Stimulated activated CD8-positive, alpha-beta memory T cell treated with anti-CD3 and anti-CD28 coated beads, Interleukin-4, amount 100 ng/mL, for 1 hour (primary cell): ENCODE measurements around the gene HSD17B10.
"Not testable (repeated sequence)": the region's sequence is repeated elsewhere in the genome, so short reads cannot be mapped to it uniquely, and the experiment has no call there.

ENCODE experiments used
- DNase-seq, 2 donors: peaks; one replicate each; pipeline ENCODE4 v3.0.0-alpha.2; 2020; ENCODE audit warnings: low read depth in 2 of 2, low spot score in 1 of 2

The HSD17B10 gene

DNA sequence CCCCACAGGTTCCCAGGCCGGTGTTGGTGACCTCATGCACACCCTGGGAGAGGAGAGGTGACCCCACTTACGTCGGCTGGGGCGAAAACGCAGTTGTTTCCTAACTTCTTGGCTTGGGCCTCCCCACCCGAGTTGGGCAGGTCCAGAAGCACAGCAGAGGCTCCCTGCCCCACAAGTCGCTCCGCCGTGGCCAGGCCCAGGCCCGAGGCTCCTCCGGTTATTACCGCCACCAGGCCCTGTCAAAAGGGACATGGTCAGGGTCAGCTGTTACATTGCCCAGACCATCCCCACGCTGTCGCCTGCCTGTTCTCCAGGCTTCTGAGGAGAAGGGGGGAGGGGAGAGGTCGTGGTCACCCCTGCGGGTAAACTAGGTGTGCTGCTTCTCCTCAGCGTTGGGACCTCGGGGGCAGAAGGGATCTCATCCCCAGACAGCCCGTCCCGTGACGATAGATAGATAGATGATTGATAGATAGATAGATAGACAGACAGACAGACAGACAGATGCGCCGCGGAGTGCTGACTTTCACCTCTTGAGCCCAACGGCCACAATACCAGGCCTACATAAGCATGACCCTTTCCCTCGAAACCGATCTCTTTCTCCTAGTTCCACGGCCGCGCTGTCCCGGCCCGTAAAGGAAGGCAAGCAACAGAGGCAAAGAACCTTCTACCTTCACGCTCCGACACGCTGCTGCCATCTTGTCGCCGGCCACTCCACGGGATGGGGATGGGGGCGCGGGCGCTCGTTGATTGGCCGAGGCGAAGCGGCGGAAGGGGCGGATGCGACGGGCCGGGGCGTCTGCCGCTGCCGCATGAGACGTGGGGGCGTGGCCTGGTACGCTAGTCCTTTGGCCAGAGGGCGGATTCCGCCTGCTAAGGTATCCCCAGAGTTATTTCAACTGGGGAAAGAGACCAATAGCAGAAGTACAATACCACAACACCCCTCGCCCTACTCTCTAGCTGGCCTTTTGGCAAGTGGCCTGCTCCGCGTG, at the start of gene HSD17B10:
TSS of gene HSD17B10 (minus strand) at position 720 of the 989 bp plus-strand sequence. CDS start at position 695, 25 bp downstream.
- DNase-seq, result peak; percentile 66 to 68

GRCh38 chrX:53483416-53483815, 49.2 kb upstream of the HSD17B10 start:
- no peak for DNase-seq

- DNase-seq, result peak; percentile 5 to 10
These were observed 47.8 kb upstream of the HSD17B10 start for GRCh38 chrX:53481816-53482465.

- no peak for DNase-seq
These were observed 46.9 kb upstream of the HSD17B10 start for GRCh38 chrX:53481093-53481492.

GRCh38 chrX:53479301-53479700, 45.1 kb upstream of the HSD17B10 start:
- DNase-seq, result no peak

DNA sequence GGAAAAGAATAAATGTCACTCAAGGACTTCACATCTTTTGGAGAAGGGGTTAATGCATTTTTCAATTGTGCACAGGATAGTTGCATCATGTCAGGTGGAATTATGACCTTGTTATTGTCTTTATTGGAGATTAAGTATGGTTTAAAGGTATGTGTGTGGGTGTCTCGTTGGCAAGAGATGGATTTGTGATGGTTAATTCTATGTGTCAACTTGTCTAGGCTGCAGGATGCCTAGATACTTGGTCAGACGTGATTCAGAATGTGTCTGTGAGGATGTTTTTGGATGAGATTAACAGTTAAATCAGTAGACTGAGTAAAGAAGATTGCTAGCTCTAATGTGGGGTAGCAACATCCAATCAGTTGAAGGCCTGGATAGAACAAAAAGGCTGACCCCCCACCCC, 42.2 kb upstream of the HSD17B10 start:
- no peak for DNase-seq

DNA sequence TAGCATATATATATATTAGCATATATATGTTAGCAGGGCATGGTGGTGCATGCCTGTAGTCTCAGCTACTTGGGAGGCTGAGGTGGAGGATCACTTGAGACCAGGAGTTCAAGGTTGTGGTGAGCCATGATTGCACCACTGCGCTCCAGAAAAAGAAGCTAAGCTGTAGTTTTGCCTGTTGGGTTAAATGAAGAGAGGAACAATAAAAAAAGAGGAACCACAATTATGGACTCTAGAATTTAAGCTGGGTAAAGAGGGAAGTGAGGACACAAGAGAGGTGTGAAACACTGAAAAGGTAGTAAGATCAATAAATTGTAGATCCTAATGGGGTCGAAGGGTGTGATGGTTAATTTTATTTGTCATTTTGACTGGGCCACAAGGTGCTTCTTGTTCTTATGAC, 40.5 kb upstream of the HSD17B10 start:
- DNase-seq, result no peak

DNA sequence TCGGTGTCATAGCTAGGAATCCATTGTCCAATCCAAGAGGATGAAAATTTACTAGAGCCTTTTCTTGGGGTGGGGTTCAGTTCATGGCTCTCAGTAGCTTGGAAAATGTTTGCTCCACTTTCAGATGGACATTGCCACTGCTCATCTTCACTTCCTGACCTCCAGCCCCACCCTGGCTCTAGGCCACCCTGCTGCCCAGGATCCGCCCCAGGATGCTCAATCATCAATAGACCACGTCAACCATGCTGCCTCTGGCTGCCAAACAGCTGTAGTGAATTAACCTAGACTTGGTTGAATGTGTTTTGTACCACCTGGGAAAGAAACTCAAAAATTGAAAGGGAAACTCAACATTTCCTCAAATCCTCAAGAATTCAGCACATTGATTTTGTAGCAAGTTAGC, 37.2 kb upstream of the HSD17B10 start:
- DNase-seq, result no peak

- not testable (repeated sequence) for DNase-seq
These were observed 34.5 kb upstream of the HSD17B10 start for GRCh38 chrX:53468659-53469058.

- no peak for DNase-seq
These were observed 23.9 kb upstream of the HSD17B10 start for GRCh38 chrX:53458082-53458481.

DNA sequence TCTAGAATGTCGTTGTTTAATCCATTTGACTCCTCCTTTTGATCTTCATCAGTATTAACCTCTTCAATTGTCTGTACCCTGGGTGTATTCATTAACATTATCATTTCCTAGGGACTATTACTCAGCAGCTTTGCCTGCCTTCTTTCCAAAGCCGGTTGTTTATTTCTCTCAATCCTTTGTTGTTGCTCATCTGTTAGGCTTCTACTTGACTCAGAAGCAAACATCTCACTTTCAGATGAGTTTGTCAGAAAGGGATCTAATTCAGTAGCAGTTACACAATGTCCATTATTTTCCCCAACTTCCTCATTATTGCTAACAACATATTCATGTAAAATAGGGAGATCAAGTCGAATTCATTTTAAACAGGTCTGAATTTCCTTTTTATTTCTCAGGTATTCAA, 22.1 kb upstream of the HSD17B10 start:
- no peak for DNase-seq

GRCh38 chrX:53452812-53453211, 18.6 kb upstream of the HSD17B10 start:
- DNase-seq, result no peak

DNA sequence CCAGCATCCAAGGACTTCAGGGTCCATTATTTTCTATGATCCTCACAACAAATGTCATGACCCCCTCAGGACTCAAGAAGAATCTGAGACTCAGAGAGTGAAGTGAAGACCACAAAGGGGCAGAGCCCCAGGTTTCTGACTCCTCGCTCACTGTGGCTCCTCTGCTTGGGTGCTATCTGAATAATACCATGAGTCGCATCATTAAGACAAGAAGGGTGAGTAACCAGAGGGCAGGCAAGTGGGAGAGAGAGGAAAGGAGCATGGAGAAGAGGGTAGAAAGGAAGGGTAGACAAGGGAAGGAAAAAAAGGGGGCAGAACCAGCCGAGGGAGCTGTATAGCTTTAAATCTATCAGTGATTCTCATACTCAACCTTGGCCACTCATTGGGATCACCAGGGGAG, 15.5 kb upstream of the HSD17B10 start:
- DNase-seq, result no peak

- no peak for DNase-seq
These were observed 13.3 kb upstream of the HSD17B10 start for GRCh38 chrX:53447441-53447840.

DNA sequence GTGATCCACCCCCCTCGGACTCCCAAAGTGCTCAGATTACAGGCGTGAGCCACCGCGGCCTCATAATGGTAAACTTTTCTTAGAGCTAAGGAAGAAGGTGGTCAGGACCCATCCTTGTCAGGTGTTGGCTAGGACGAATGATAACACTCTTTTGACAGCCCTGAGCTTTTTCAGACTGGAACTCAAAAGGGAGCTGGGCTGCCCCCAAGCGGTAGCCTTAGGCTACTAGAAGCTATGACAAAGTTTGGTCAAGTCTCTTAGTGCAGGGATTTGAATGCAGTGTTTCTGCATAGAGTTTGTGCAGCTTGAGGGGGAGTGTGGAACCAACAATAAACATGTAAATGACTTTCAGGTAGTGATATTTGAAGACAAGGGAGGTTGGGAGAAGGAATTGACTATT, 11.8 kb upstream of the HSD17B10 start:
- DNase-seq, result no peak

- DNase-seq, result no peak
These were observed 8.1 kb upstream of the HSD17B10 start for GRCh38 chrX:53442322-53442631.

DNA sequence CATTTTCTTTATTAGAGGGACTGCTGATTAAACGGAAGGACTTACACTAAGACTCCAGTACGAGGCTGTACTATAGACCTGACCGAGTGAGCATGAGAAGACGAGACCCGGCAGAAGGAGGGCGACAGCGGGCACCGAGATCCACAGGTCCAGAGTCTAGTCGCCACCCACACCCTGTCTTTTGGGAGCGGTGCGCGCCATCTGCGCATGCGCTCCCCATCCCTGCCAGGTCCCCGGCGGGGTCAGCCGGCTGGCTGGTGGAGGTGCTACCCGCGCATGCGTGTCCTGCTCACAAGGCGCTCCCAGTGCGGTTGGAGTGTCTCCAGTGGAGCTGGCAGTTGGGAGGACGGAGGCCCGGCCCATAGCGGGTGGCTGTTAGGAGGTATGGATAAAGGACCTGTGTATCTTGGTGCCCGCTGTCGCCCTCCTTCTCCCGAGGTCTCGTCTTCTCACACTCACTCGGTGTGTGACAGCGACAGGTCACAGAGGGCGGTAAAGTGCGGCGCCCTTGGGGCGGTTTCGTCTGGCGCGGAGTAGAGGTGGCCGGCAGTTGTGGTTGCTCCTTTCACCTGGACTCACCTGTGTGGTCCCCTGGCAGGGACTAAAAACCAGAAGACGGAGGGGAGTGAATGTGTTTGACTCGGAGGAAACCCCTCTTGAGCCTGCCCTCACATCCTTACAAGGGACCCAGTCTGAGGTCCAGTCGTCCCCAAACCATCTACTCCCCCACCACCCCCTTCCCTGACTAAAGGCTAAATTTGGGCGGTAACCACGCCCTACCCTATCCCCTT, 7.6 kb upstream of the HSD17B10 start:
- peak; percentile 22 to 53 for DNase-seq

- no peak for DNase-seq
These were observed 6.7 kb upstream of the HSD17B10 start for GRCh38 chrX:53440621-53441517.

GRCh38 chrX:53440101-53440500, 5.9 kb upstream of the HSD17B10 start:
- no peak for DNase-seq

- no peak for DNase-seq
These were observed 4.7 kb upstream of the HSD17B10 start for GRCh38 chrX:53438832-53439230.
